DOHH2 (cell line): ENCODE data around the gene ODAD3.

ENCODE experiments used
- EZH2phosphoT487 ChIP-seq: fragments of 200-600 bp; sonication (generic); IDR thresholded peaks from 2 replicates; pipeline ENCODE4 v1.6.1; 2017; ENCODE audit warnings: borderline replicate concordance, mild to moderate bottlenecking, antibody characterized with exemption, low read length, moderate library complexity, mixed read lengths
- TF ChIP-seq, protein P1 (sequence below): fragments of 200-600 bp; sonication (generic); IDR thresholded peaks from one replicate; pipeline ENCODE4 v1.5.1; 2014; ENCODE audit warnings: antibody characterized with exemption, mild to moderate bottlenecking, low read depth, low read length; ENCODE audit not compliant: poor library complexity, severe bottlenecking

DNA sequence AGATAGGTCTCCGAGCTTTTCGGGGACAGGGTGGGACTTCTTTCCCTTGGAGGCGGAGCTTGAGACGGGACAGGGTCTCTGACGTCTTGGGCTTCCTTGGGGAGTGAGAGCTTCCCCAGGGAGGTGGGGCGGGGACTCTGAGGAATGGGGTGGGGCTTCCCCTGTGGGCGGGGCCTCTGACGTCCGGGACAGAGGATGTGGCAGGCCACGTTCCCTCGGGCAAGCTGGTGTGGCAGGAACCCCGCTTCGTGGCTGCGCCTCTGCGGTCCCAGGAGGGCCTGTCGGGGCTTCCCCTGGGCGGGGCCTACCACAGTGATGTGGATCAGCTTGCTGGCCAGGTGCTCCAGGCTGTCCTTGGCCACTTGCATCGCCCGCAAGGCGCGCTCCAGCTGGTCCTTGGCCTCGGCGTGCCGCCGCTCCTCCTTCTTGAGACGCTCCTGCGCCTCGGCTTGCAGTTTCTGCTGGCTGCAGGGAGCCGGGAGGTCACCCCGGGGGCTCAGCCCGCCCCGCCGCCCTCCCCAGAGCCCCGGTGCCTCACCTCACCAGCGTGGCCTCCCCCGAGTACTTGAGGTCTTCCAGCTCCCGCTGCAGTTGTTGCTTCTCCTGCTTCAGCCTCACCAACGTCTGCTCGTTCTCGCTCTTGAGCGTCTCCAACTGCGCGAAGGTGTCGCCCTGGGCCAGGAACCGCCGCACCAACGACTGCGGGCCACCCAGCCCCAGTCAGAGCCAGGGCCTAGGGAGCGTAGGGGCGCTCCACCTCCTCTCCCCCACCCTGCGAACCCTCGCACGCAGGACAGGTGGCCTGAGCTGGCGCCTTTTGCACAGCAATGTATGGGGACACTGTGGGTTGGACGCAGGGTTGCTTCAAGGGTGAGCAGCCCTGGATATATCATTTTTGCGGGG is 12.5 kb downstream of the ODAD3 start:
- TF ChIP-seq, protein P1, sequence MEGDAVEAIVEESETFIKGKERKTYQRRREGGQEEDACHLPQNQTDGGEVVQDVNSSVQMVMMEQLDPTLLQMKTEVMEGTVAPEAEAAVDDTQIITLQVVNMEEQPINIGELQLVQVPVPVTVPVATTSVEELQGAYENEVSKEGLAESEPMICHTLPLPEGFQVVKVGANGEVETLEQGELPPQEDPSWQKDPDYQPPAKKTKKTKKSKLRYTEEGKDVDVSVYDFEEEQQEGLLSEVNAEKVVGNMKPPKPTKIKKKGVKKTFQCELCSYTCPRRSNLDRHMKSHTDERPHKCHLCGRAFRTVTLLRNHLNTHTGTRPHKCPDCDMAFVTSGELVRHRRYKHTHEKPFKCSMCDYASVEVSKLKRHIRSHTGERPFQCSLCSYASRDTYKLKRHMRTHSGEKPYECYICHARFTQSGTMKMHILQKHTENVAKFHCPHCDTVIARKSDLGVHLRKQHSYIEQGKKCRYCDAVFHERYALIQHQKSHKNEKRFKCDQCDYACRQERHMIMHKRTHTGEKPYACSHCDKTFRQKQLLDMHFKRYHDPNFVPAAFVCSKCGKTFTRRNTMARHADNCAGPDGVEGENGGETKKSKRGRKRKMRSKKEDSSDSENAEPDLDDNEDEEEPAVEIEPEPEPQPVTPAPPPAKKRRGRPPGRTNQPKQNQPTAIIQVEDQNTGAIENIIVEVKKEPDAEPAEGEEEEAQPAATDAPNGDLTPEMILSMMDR = no peak
- TF ChIP-seq EZH2phosphoT487 = no peak
